ENCODE results near the gene ETS2. TPM values are rescaled to one million over a fixed set of nuclear protein-coding genes. Genes with fewer than 3 reads are reported as not detected.

The ETS2 gene
- total and polyA plus RNA-seq, 2 of the 8 experiments (the other 6 are each of a cell fraction or from before 2014, with no cell fraction given): 11.0 to 45.1 TPM

DNA sequence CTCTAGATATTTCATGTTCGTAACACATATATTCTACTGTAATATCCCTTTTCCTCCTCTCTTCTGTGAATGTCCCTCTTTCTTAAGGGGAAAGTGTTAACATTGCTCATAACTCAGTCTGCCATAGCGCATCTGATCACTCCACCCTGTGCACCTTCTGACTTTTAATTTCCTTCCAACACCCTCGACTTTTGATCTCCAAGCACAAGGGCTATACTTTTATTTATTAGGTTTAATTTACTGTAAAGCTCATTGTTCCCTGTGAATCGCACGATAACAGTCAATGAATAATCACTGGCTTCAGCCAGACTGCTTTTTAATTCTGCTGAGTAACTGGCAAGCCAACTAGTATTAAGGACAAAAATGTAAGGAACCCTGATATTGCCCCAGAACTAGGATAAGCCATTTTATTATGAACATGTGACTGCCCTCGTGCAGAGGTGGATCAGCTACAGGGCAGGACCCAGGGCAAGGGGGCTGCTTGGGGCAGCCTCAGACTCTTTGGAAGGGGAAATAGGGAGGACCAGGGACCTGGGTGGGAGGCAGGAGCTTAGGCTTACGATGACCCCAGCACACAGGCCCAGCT lies 2.6 kb upstream of the ETS2 start:
- Histone ChIP-seq H3K36me3 (ENCODE audit: control insufficient read depth in 2 of 4, insufficient read depth in 4 of 4, low read length in 3 of 4) (no peaks in the 10 kb centered on the region), H2BK15ac (ENCODE audit: low read length) (no peak overlapping the region), H3K27ac (ENCODE audit: low read depth, low read length) (no peak overlapping the region), H4K8ac (ENCODE audit: extremely low read depth, insufficient read depth, low read length) (no peak overlapping the region), H2BK120ac (replicated peaks; ENCODE audit: low read depth, low read length) (no peak overlapping the region), H3K4me1 (replicated peaks in 1 of 4; ENCODE audit: control insufficient read depth in 3 of 4, insufficient read depth in 4 of 4, low read length in 3 of 4) (peaks cover 4 to 12% (median 5%) of the 10 kb centered on the region in 4 experiments; a peak in 5 of 7 replicates), H2AK5ac (ENCODE audit: low read depth, low read length) (no peak overlapping the region), H3K79me1 (ENCODE audit: low read depth, low read length) (no peaks in the 10 kb centered on the region), H4K5ac (ENCODE audit: insufficient read length, low read depth, low read length) (no peak overlapping the region), H3K9me3 (ENCODE audit: insufficient read depth in 2 of 2, low read depth in 1 of 2, low read length in 1 of 2) (no peaks in the 10 kb centered on the region), H3K4me3 (ENCODE audit: extremely low read depth in 1 of 4, insufficient read depth in 2 of 4, low read depth in 3 of 4, low read length in 4 of 4) (no peak overlapping the region), H2AFZ (ENCODE audit: low read length) (no peak overlapping the region), H3K9ac (replicated peaks in 1 of 4; ENCODE audit: extremely low read depth in 1 of 4, low read depth in 3 of 4, low read length in 3 of 4) (no peak overlapping the region), H3K27me3 (replicated peaks in 1 of 4; ENCODE audit: control insufficient read depth in 3 of 4, extremely low read depth in 1 of 4, insufficient read depth in 3 of 4, low read length in 3 of 4) (peaks cover 0 to 8% (median 5%) of the 10 kb centered on the region in 4 experiments; a peak in 4 of 7 replicates), H3K18ac (ENCODE audit: extremely low read depth, low read length) (no peak overlapping the region), H2BK12ac (ENCODE audit: low read depth, low read length) (no peak overlapping the region), H2BK20ac (ENCODE audit: low read length) (no peak overlapping the region), H3K4ac (replicated peaks; ENCODE audit: insufficient read length, low read depth, low read length) (no peak overlapping the region), H3K23ac (ENCODE audit: insufficient read length) (no peak overlapping the region), H3K23me2 (ENCODE audit: low read depth, low read length) (peaks cover 2% of the 10 kb centered on the region; the same call in 1 of the 2 replicates), H4K20me1 (replicated peaks in 1 of 2; ENCODE audit: control insufficient read depth in 1 of 2, insufficient read depth in 2 of 2, low read length in 2 of 2) (peaks cover 0 to under 1% of the 10 kb centered on the region in 2 experiments), H2BK5ac (ENCODE audit: low read depth, low read length) (no peak overlapping the region), H3K56ac (replicated peaks; ENCODE audit: insufficient read length, low read depth, low read length) (no peak overlapping the region), H3K14ac (ENCODE audit: insufficient read length) (no peak overlapping the region), H4K91ac (replicated peaks; ENCODE audit: insufficient read length, low read length) (no peak overlapping the region), H3K79me2 (ENCODE audit: control insufficient read depth in 1 of 2, insufficient read depth in 2 of 2, low read length in 2 of 2) (peaks cover 5 to 21% of the 10 kb centered on the region in 2 experiments; a peak in 3 of 4 replicates), H3K4me2 (ENCODE audit: insufficient read depth in 1 of 2, low read depth in 2 of 2, low read length in 2 of 2) (no peak overlapping the region)
- CTCF ChIA-PET (ENCODE audit: partially characterized antibody): interaction anchor here (0.7 to 1.3 kb wide), 6 partner anchors 26 to 912 kb away, joined by 3 to 5 read pairs (median 4); no protein-coding TSS in a partner anchor
- WGBS, 2 experiments (ENCODE audit: extremely low coverage in 1 of 2, insufficient coverage in 1 of 2, insufficient read length in 1 of 2, insufficient replicate concordance in 2 of 2, low coverage in 1 of 2, low lambda C conversion rate in 2 of 2, missing lambda C conversion rate in 1 of 2): 88% methylated on average over 7 of the region's 7 CpGs; no CpG with 5 or more reads in 1 of the 2 experiments
- no peak for TF ChIP-seq SP2 (IDR thresholded peaks at IDR 0.05; ENCODE audit: low read length)
- TF ChIP-seq CHD2 (IDR thresholded peaks at IDR 0.05; ENCODE audit: low read length): no peak
- TF ChIP-seq POU5F1 (IDR thresholded peaks at IDR 0.05; ENCODE audit: low read depth, low read length): no peak
- TF ChIP-seq BCL11A (IDR thresholded peaks at IDR 0.05; ENCODE audit: low read depth in 2 of 2, low read length in 2 of 2): no peak
- TF ChIP-seq SP1 (IDR thresholded peaks at IDR 0.05; ENCODE audit: low read depth, low read length): no peak
- TF ChIP-seq ASH2L (IDR thresholded peaks at IDR 0.05; ENCODE audit: low read length): no peak
- no peak for TF ChIP-seq SIX5 (IDR thresholded peaks at IDR 0.05; ENCODE audit: low read depth, low read length)
- no peak for TF ChIP-seq HDAC2 (IDR thresholded peaks at IDR 0.05; ENCODE audit: borderline replicate concordance in 1 of 2, low read depth in 2 of 2, low read length in 2 of 2)
- no peak for TF ChIP-seq POLR2A (IDR thresholded peaks at IDR 0.05; ENCODE audit: control extremely low read depth in 1 of 2, low read depth in 2 of 2, low read length in 2 of 2)
- TF ChIP-seq RAD21 (IDR thresholded peaks at IDR 0.05 in 1 of 2, conservative IDR thresholded peaks at IDR 0.05 in 1 of 2; ENCODE audit: low read depth in 2 of 2, low read length in 2 of 2): no peak
- TF ChIP-seq GABPA (IDR thresholded peaks at IDR 0.05; ENCODE audit: borderline replicate concordance, insufficient read depth, low read length): no peak
- TF ChIP-seq, protein P1, sequence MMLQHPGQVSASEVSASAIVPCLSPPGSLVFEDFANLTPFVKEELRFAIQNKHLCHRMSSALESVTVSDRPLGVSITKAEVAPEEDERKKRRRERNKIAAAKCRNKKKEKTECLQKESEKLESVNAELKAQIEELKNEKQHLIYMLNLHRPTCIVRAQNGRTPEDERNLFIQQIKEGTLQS (IDR thresholded peaks at IDR 0.05; ENCODE audit: insufficient read depth, low read depth, low read length): no peak
- POLR2A ChIA-PET (ENCODE audit: partially characterized antibody): interaction anchor here (1.4 kb wide), 1 partner anchor 17 kb away, joined by 4 read pairs; no protein-coding TSS in a partner anchor
- DNase-seq (ENCODE audit: low read depth in 1 of 2, low spot score in 2 of 2) (no peak), FAIRE-seq (no peak)
